Measurements from ENCODE around the gene IMPG2. TPM values are rescaled to one million over a fixed set of nuclear protein-coding genes. Genes with fewer than 3 reads are reported as not detected.

Gene IMPG2
- total RNA-seq, 2 donors from 2014 or later, result 0.82 to 0.86 TPM

- peaks cover 38% of the 10 kb centered on the region for H3K27me3 Mint-ChIP-seq (ENCODE audit: low read depth)
- peaks cover 0 to 2% of the 10 kb centered on the region in 2 donors for H3K36me3 Mint-ChIP-seq (ENCODE audit: insufficient read depth in 2 of 2)
- H3K27ac Mint-ChIP-seq, result no peak overlapping the region
- peaks cover 0 to 4% of the 10 kb centered on the region in 2 donors for H3K9me3 Mint-ChIP-seq
- no peak overlapping the region for H3K4me3 Mint-ChIP-seq
- H3K4me1 Mint-ChIP-seq (ENCODE audit: low read depth), result no peaks in the 10 kb centered on the region
- DNase-seq (no peak), ATAC-seq (replicated peaks in 1 of 2) (no peak)
Measured at GRCh38 chr3:101184111-101184510, 136.3 kb downstream of the IMPG2 start.

DNA sequence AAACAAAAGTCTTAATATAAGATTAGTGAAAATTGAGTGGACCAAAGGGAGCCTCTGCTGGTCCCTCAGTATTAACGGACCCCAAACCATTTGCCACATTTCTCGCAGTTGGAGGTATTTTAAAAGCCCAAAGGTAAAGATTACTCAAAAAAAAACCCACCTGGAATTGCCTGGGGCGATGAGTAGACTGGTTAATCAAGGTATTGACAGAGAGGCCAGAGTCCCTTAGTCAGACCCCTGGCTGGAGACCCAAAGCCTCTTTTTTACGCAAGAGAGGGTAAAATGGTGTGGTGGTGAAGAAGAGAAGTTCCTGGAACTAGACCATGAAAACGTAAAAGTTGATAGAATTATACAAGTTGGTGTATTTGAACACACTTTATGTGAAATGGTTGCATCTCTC lies 137.2 kb downstream of the IMPG2 start:
- DNase-seq (no peak), ATAC-seq (replicated peaks in 1 of 2) (no peak)
- no peaks in the 10 kb centered on the region for H3K4me1 Mint-ChIP-seq (ENCODE audit: low read depth)

DNA sequence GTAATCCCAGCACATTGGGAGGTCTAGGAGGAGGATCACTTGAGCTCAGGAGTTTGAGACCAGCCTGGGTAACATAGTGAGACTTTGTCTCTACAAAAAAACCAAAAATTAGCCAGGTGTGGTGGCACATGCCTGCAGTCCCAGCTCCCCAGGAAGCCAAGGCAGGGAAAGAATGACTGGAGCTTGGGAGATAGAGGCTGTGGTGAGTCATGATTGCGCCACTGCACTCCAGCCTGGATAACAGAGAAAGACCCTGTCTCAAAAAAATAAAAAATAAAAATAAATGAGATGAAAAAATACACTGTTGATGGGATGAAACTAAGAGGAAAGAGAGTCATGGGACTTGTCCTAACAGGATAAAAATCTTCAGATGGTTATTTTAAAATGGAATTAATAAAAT lies 137.6 kb downstream of the IMPG2 start:
- DNase-seq (no peak), ATAC-seq (replicated peaks in 1 of 2) (no peak)
- peaks cover under 1% of the 10 kb centered on the region for H3K4me1 Mint-ChIP-seq (ENCODE audit: low read depth)
- peaks cover 24% of the 10 kb centered on the region for H3K27me3 Mint-ChIP-seq (ENCODE audit: low read depth)
- H3K4me3 Mint-ChIP-seq, result no peak overlapping the region
- peaks cover 0 to 1% of the 10 kb centered on the region in 2 donors for H3K9me3 Mint-ChIP-seq
- no peaks in the 10 kb centered on the region for H3K36me3 Mint-ChIP-seq (ENCODE audit: insufficient read depth in 2 of 2)
- no peak overlapping the region for H3K27ac Mint-ChIP-seq

More for the DNA sequence above, 137.2 kb downstream of the IMPG2 start:
- Mint-ChIP-seq H3K4me3 (no peak overlapping the region), H3K9me3 (peaks cover 0 to 1% of the 10 kb centered on the region in 2 donors), H3K27me3 (ENCODE audit: low read depth) (peaks cover 29% of the 10 kb centered on the region), H3K27ac (no peak overlapping the region), H3K36me3 (ENCODE audit: insufficient read depth in 2 of 2) (no peaks in the 10 kb centered on the region)

DNA sequence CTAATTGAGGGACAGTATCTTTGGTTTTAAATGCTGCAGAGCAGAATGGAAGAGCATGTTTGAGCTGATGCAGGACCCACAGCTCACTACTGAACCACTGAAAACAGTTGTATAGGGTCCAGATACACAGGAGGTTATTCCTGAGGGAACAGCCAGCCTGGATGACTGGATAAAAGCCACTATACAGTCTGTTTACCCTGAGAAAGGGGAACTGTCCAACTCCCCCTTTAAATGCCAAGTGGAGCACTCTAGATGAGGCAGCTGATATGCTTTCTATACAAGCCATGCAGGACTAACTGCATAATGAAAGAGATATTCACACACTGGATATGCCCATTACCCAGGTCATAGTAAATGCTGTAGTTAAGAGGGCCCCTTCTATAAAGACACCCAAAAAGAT lies 138.6 kb downstream of the IMPG2 start:
- ATAC-seq (replicated peaks in 1 of 2) (no peak), DNase-seq (no peak)
- Mint-ChIP-seq H3K9me3 (peaks cover 0 to 1% of the 10 kb centered on the region in 2 donors), H3K27ac (no peak overlapping the region), H3K4me1 (ENCODE audit: low read depth) (peaks cover 5% of the 10 kb centered on the region), H3K27me3 (ENCODE audit: low read depth) (peaks cover 22% of the 10 kb centered on the region), H3K36me3 (ENCODE audit: insufficient read depth in 2 of 2) (no peaks in the 10 kb centered on the region), H3K4me3 (no peak overlapping the region)

- no peak overlapping the region for H3K4me3 Mint-ChIP-seq
- peaks cover 24% of the 10 kb centered on the region for H3K27me3 Mint-ChIP-seq (ENCODE audit: low read depth)
- ATAC-seq (replicated peaks in 1 of 2), result no peak
- peaks cover 5% of the 10 kb centered on the region for H3K4me1 Mint-ChIP-seq (ENCODE audit: low read depth)
- peaks cover 2 to 4% of the 10 kb centered on the region in 2 donors for H3K9me3 Mint-ChIP-seq
- no peak overlapping the region for H3K27ac Mint-ChIP-seq
- no peak for DNase-seq
- peaks cover 0 to 3% of the 10 kb centered on the region in 2 donors for H3K36me3 Mint-ChIP-seq (ENCODE audit: insufficient read depth in 2 of 2)
Measured at GRCh38 chr3:101179637-101180036, 140.7 kb downstream of the IMPG2 start.

DNA sequence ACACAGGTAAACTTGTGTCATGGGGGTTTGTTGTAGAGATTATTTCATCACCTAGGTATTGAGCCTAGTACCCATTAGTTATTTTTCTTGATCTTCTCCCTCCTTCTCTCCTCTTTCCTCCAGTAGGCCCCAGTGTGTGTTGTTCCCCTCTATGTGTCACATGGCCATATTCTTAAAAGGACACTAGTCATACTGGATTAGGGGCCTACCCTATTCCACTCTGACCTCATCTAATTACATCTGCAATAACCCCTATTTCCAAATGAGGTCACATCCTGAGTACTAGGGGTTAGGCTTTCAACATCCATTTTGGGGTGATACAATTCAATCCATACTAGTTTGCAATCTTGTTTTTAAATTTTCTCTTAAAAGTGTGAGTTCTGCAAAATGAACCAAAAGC lies 142.8 kb downstream of the IMPG2 start:
- Mint-ChIP-seq H3K36me3 (ENCODE audit: insufficient read depth in 2 of 2) (peaks cover 0 to 3% of the 10 kb centered on the region in 2 donors), H3K4me3 (no peak overlapping the region), H3K4me1 (ENCODE audit: low read depth) (peaks cover 10% of the 10 kb centered on the region), H3K9me3 (peaks cover 2 to 7% of the 10 kb centered on the region in 2 donors), H3K27me3 (ENCODE audit: low read depth) (peaks cover 35% of the 10 kb centered on the region), H3K27ac (no peak overlapping the region)
- ATAC-seq (replicated peaks in 1 of 2) (no peak), DNase-seq (no peak)

Other genes with a start within 250 kb of the IMPG2 start
- gene SENP7, start 192.6 kb upstream of the IMPG2 start, total RNA-seq, result 10 to 100 TPM; 26.9 to 27.1 TPM
- 10 to 100 TPM; 19.3 to 22.0 TPM for gene TRMT10C, start 241.3 kb upstream of the IMPG2 start, total RNA-seq